ENCODE measurements around the gene TUFT1.
A peak's percentile ranks its signal among the peaks of the same experiment; 100 is the strongest.

TUFT1 gene

DNA sequence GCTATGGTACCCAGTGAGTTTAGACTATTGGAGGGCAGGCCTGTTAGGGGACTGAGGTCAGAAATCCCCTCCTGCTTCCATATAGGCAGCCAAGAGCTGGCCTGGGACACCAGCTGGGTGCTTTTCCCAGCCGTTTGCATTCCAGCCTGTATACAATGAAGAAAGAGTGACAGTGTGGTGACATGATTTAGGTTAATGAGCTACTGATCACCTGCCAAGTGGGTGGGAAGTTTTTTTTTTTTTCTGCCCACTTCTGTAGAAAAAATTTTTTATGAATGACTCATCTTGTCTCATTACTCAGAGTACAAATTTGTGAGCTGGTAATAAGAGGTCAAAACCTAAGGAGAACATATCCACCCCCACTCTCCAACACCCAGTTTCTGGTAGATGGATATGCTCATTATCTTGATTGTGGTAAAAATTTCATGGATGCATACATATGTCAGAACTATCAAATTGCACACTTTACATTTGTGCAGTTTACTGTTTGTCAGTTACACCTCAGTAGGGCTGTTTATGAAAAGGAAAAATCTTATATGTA is 45.3 kb upstream of the TUFT1 start (continued):
- TF ChIP-seq, protein P1, sequence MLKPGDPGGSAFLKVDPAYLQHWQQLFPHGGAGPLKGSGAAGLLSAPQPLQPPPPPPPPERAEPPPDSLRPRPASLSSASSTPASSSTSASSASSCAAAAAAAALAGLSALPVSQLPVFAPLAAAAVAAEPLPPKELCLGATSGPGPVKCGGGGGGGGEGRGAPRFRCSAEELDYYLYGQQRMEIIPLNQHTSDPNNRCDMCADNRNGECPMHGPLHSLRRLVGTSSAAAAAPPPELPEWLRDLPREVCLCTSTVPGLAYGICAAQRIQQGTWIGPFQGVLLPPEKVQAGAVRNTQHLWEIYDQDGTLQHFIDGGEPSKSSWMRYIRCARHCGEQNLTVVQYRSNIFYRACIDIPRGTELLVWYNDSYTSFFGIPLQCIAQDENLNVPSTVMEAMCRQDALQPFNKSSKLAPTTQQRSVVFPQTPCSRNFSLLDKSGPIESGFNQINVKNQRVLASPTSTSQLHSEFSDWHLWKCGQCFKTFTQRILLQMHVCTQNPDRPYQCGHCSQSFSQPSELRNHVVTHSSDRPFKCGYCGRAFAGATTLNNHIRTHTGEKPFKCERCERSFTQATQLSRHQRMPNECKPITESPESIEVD (tag by site-specific recombination; IDR thresholded peaks at IDR 0.05), result peak; percentile 97
- TF ChIP-seq PBX3 (CRISPR knock-in tag; IDR thresholded peaks at IDR 0.05) (no peak), ZNF140 (tag by site-specific recombination; IDR thresholded peaks at IDR 0.05) (no peak), AEBP2 (tag by site-specific recombination; IDR thresholded peaks at IDR 0.05; ENCODE audit: borderline replicate concordance) (no peak), ZNF621 (tag by site-specific recombination; IDR thresholded peaks at IDR 0.05) (no peak), RBAK (tag by site-specific recombination; IDR thresholded peaks at IDR 0.05) (no peak), ZBTB21 (tag by site-specific recombination; IDR thresholded peaks at IDR 0.05) (peak; percentile 70; the same call in 1 of the 2 replicates), SCRT2 (tag by site-specific recombination; IDR thresholded peaks at IDR 0.05) (no peak), OVOL3 (tag by site-specific recombination; IDR thresholded peaks at IDR 0.05) (no peak), ZNF560 (tag by site-specific recombination; IDR thresholded peaks at IDR 0.05; ENCODE audit: borderline replicate concordance) (no peak), ZNF366 (tag by site-specific recombination; conservative IDR thresholded peaks at IDR 0.05) (peak; percentile 94), PRDM2 (tag by site-specific recombination; IDR thresholded peaks at IDR 0.05; ENCODE audit: borderline replicate concordance) (no peak), ZBTB7A (tag by site-specific recombination; IDR thresholded peaks at IDR 0.05; ENCODE audit: low read depth) (0 out of 2 replicates have a peak, but pooled peaks have one; percentile 25), ZNF146 (tag by site-specific recombination; IDR thresholded peaks at IDR 0.05) (no peak), PRDM4 (tag by site-specific recombination; IDR thresholded peaks at IDR 0.05) (peak; percentile 72), PRDM1 (tag by site-specific recombination; IDR thresholded peaks at IDR 0.05) (peak; percentile 75), KLF10 (tag by site-specific recombination; IDR thresholded peaks at IDR 0.05) (peak; percentile 95), ZFP3 (tag by site-specific recombination; IDR thresholded peaks at IDR 0.05; ENCODE audit: low read depth) (no peak), ZNF214 (tag by site-specific recombination; IDR thresholded peaks at IDR 0.05; ENCODE audit: borderline replicate concordance) (no peak), ZNF596 (tag by site-specific recombination; IDR thresholded peaks at IDR 0.05) (no peak)
- TF ChIP-seq, protein P2, sequence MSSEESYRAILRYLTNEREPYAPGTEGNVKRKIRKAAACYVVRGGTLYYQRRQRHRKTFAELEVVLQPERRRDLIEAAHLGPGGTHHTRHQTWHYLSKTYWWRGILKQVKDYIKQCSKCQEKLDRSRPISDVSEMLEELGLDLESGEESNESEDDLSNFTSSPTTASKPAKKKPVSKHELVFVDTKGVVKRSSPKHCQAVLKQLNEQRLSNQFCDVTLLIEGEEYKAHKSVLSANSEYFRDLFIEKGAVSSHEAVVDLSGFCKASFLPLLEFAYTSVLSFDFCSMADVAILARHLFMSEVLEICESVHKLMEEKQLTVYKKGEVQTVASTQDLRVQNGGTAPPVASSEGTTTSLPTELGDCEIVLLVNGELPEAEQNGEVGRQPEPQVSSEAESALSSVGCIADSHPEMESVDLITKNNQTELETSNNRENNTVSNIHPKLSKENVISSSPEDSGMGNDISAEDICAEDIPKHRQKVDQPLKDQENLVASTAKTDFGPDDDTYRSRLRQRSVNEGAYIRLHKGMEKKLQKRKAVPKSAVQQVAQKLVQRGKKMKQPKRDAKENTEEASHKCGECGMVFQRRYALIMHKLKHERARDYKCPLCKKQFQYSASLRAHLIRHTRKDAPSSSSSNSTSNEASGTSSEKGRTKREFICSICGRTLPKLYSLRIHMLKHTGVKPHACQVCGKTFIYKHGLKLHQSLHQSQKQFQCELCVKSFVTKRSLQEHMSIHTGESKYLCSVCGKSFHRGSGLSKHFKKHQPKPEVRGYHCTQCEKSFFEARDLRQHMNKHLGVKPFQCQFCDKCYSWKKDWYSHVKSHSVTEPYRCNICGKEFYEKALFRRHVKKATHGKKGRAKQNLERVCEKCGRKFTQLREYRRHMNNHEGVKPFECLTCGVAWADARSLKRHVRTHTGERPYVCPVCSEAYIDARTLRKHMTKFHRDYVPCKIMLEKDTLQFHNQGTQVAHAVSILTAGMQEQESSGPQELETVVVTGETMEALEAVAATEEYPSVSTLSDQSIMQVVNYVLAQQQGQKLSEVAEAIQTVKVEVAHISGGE (tag by site-specific recombination; conservative IDR thresholded peaks at IDR 0.05; ENCODE audit: low read depth), result no peak
- TF ChIP-seq, protein P3, sequence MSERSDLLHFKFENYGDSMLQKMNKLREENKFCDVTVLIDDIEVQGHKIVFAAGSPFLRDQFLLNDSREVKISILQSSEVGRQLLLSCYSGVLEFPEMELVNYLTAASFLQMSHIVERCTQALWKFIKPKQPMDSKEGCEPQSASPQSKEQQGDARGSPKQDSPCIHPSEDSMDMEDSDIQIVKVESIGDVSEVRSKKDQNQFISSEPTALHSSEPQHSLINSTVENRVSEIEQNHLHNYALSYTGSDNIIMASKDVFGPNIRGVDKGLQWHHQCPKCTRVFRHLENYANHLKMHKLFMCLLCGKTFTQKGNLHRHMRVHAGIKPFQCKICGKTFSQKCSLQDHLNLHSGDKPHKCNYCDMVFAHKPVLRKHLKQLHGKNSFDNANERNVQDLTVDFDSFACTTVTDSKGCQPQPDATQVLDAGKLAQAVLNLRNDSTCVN (tag by site-specific recombination; optimal IDR thresholded peaks at IDR 0.05), result no peak
